22Rv1 (cell line): ENCODE results near the gene BRME1.
A peak's percentile ranks its signal among the peaks of the same experiment; 100 is the strongest.

Experiments
- H3K27ac ChIP-seq: fragments of 450-650 bp; 2 replicates; pipeline ENCODE4 v1.5.1; 2017
- ZFX ChIP-seq: fragments of 450-650 bp; IDR thresholded peaks from 2 replicates; pipeline ENCODE4 v1.6.1; 2017; ENCODE audit warnings: antibody characterized with exemption, borderline replicate concordance
- TF ChIP-seq, protein P1 (sequence below): fragments of 450-650 bp; IDR thresholded peaks from 2 replicates; pipeline ENCODE4 v1.5.1; 2017; ENCODE audit warnings: mild to moderate bottlenecking

BRME1 gene

DNA sequence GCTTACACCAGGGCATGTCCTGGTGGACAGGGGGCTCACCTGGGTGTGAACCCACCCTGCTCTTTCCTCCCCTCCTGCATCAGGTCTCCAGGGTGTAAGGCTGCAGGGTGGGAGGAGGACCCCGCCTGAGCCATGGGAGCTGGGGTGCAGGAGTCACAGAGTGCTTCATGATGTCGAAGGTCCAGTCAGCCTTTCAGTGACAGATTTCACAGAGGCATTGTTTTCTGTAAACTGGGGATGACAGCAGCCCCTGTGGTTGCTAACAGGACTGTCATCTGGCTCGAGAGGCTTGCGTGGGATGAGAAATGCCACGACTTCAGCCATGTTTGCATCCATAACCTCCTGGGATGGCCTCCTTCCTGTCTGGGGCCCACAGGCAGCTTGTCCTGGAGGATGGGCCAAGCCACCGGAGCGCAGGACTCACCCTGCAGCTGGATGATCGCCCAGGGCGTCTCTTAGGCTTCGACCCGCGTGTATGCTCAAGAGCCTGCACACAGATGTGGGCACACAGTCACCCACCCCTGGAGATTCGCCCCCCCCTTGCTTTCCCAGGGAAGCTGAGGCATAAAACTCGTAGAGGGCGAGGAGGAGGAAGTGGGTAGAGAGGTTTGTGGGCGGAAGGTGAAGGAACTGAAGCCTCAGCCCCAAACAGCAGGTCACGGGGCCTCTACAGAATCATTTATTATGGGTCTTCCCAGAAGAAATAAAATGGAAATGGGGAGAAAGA is 24.1 kb downstream of the BRME1 start:
- no peak overlapping the region for H3K27ac ChIP-seq
- TF ChIP-seq, protein P1, sequence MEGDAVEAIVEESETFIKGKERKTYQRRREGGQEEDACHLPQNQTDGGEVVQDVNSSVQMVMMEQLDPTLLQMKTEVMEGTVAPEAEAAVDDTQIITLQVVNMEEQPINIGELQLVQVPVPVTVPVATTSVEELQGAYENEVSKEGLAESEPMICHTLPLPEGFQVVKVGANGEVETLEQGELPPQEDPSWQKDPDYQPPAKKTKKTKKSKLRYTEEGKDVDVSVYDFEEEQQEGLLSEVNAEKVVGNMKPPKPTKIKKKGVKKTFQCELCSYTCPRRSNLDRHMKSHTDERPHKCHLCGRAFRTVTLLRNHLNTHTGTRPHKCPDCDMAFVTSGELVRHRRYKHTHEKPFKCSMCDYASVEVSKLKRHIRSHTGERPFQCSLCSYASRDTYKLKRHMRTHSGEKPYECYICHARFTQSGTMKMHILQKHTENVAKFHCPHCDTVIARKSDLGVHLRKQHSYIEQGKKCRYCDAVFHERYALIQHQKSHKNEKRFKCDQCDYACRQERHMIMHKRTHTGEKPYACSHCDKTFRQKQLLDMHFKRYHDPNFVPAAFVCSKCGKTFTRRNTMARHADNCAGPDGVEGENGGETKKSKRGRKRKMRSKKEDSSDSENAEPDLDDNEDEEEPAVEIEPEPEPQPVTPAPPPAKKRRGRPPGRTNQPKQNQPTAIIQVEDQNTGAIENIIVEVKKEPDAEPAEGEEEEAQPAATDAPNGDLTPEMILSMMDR: no peak
- no peak for TF ChIP-seq ZFX

DNA sequence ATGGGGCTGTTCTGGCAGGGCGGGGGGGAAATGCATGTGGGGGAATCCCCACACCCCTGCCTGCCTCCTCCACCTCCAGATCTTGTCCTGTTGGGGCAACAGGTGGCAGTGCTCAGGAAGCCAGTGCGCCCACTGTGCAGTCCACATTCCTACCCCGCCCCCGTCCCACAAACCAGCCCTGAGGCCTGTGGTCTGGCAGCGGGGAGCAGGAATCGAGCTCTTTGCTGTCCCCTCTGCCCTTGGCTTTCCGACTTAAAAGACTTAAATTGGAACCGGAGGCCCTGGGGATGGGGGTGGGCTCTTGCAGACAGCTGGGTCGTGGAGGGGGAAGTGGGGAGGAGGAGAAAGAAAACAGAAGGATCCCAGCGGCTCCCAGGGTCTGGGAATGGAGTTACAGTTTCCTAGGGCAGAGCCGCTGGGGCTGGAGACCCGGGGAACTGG is 24.6 kb downstream of the BRME1 start:
- TF ChIP-seq, protein P1: no peak
- TF ChIP-seq ZFX: no peak
- no peak overlapping the region for H3K27ac ChIP-seq

DNA sequence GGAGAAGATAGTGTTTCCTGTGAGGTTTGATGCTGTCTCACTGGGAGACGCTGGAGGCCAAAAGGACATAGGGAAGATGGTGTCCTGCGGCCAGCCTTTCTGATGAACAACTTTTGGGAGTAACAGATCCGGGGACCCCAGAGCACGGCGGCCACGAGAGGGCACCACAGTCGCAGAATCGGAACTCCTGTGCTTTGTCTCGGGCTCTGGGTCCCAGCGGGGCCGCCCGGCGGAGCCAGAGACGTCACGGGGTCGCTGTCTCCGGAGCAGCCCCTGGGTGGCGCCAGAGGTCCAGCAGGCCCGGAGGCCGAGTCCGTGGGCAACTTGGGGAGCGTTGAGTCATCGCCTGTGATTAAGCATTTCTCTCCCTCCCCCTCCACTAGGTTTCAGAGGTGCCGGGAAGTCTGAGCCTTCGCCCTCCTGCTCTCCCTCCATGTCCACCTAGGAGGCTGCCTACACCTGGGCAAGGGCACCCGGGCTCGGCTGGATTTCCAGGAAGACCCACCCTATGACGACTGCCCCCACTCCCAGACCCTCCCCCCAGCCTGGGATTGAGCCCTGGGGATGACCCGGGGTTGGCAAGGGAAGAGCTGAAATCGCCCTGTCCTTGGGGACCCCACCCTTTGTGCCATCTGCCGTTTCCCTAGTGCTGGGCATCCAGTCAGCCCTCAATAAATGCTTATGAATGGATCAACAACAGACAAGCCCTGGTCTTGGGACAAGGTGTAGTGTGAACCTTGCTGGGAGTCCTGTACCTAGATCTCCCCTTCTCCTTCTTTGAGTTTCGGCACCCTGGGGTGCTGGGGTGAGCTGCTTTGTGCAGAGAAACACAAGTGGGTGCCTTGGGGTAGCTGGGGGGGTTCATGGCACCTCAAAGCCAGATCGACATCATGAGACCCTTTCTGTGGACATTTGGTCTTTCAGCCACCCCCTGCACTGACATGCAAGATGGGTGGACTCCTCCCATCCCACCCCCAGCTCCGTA is 25.6 kb downstream of the BRME1 start:
- no peak for TF ChIP-seq ZFX
- TF ChIP-seq, protein P1: peak; percentile 99
- H3K27ac ChIP-seq: peak overlapping the region; percentile 27; the same call in 1 of the 2 replicates

DNA sequence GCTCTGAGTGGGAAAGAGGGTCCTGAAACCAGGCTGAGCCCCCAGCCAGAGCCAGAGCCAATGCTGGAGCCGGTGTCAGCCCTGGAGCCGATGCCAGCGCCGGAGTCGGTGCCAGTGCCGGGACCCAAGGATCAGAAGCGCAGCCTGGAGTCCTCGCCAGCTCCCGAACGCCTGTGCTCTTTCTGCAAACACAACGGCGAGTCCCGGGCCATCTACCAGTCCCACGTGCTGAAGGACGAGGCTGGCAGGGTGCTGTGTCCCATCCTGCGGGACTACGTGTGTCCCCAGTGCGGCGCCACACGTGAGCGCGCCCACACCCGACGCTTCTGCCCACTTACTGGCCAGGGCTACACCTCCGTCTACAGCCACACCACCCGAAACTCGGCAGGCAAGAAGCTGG is 28.6 kb downstream of the BRME1 start:
- peak overlapping the region; percentile 55 for H3K27ac ChIP-seq
- TF ChIP-seq, protein P1: no peak
- no peak for TF ChIP-seq ZFX

DNA sequence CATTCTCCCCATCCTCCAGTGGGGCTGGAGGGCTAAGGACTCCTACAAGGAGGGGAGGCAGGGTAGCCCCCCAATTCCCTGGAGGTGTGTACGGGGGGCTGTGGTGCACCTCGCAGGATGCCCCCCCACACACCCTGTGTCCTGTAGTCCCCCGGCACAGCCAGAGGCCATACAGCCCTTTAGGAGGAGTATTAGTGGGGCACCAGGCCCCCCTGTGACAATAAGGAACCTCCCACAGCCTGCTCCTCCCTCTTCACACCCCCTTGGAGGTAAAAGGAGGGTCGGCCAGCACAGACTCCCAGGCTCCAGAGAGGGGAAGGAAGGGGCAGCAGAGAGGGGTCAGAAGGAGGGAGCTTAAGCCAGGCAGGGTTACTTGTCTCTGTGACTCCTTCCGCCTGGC is 29.1 kb downstream of the BRME1 start, which contains the start of gene NANOS3:
TSS of gene NANOS3 (plus strand) at position 301 of the 400 bp plus-strand sequence. CDS start 115 bp downstream, outside the sequence.
- TF ChIP-seq ZFX: no peak
- TF ChIP-seq, protein P1: no peak
- H3K27ac ChIP-seq: peak within 1 kb of the TSS; percentile 55

DNA sequence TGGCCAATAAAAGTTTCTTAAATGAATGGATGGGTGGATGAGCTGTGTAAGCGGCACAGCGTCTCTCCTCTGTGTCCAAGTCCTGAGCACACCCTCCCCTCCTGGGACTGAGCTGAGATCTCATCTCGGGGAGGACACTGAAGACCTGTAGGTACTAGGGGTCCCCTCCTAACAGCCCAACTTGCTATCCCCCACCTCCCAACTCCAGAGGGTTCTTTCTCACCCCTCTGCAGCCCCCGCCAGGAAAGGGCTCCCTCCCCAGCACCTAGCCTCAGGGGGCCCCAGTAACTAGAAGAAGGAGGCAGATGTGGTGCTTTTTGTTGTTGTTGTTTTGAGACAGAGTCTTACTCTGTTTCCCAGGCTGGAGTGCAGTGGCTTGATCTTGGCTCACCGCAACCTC is 30.1 kb downstream of the BRME1 start:
- TF ChIP-seq, protein P1: no peak
- no peak for TF ChIP-seq ZFX
- H3K27ac ChIP-seq: no peak overlapping the region
